Fibroblast of skin of abdomen (primary cell): ENCODE data around the gene HOXD10. TPM values are rescaled to one million over a fixed set of nuclear protein-coding genes. Genes with fewer than 3 reads are reported as not detected.

Source experiments
- DNase-seq: peaks from one replicate; pipeline ENCODE4 v3.0.0-alpha.2; 2013
- polyA plus RNA-seq, 2 experiments: library from polyadenylated mRNA; unstranded; fragments of 120-200 nt; gene quantifications; one replicate each; pipeline ENCODE4 v1.2.1, GENCODE V29; 2013; ENCODE audit not compliant: insufficient read length in 2 of 2

HOXD10 gene
- polyA plus RNA-seq (2013, experiment 1 of 2; ENCODE audit: insufficient read length), result 1.2 TPM
- 0.97 TPM for polyA plus RNA-seq (2013, experiment 2 of 2; ENCODE audit: insufficient read length)

GRCh38 chr2:176115883-176116813, at the start of gene HOXD10:
Gene HOXD10 (plus strand): TSS chr2:176116778. CDS start chr2:176116834, 56 bp downstream.
- DNase-seq, result peak; percentile 79

GRCh38 chr2:176067589-176068418, 48.8 kb upstream of the HOXD10 start:
- DNase-seq, result no peak

DNA sequence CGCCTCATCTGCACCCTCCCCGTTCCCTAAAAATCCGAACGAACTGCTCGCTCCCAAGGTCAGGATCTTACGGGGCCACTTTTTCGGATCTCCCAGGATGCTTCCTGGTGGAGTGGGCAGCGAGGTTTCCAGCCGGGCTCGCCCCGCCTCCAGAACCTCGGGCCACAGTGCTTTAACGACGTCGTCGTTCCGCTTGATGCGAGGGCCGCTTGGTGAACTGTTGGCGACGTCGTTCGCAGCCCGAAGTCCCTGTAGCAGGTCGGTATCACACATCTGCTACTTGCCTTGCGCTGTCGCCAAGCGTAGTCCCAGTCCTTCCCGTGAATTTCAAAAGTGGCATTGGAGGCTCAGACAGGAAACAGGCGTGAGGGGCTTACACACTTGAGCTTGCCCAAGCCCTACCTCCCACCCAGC, 48.2 kb upstream of the HOXD10 start:
- DNase-seq, result no peak

GRCh38 chr2:176071330-176072291, 45.0 kb upstream of the HOXD10 start:
- DNase-seq, result no peak

DNA sequence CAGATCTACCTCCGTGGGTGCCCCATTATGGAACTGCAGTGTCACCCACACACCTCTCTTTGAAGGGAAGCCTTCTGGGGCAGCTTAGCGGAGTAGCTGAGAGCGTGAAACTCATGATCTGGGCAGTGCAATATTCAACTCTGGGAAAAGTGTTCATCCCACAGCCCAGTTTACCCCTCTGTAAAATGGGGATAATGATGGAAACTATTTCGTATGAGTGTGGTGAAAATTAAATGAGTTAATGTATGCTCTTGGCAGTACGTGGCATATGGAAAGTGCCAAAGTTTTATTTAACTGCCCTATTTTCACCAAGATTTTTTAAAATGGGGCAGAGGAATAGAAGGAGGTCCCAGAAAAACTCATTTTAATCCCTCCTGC, 44.3 kb upstream of the HOXD10 start:
- no peak for DNase-seq

GRCh38 chr2:176072951-176073904, 43.4 kb upstream of the HOXD10 start:
- DNase-seq, result no peak

GRCh38 chr2:176074919-176075425, 41.6 kb upstream of the HOXD10 start:
- no peak for DNase-seq

- DNase-seq, result no peak
Observed at GRCh38 chr2:176075481-176075880, 41.1 kb upstream of the HOXD10 start.

DNA sequence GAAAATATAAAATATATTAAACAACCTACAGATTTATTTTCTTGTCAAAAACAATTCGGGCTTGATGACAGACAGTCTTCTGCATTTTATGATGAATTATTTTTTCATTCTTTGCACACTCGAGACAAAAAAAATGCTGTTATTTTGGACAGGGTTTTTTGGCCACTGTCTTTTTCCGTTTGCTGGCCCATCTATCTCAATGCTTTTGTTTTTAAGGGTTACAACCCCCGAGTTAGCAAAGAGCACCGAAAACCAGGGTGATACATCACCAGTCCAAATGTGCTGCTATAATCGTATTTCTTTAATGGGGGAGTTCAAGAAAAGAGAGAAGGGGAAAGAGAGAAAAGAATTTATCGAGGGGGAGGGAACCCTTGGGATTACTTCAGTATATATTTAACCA, 40.5 kb upstream of the HOXD10 start:
- no peak for DNase-seq

DNA sequence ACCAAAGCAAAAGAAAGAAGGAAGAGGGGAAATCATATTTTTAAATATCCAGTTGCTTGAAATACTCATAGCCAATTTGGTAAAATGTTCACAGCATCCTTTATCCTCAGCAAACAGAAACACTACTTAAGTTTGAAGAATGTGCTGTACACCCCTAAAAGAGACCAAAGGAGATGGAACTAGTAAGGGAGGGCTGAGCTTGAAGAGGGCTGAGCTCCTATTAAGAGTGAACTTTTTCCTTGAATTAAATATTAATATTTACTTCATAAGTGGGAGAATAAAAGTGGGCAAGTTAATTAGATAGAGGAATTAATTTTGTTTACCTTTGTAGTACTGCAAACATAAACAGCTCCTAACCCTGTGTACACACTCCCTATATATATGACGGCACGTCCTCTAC, 39.8 kb upstream of the HOXD10 start:
- no peak for DNase-seq

GRCh38 chr2:176078541-176079284, 37.9 kb upstream of the HOXD10 start:
- no peak for DNase-seq

- no peak for DNase-seq
Observed at GRCh38 chr2:176079285-176079830, 37.2 kb upstream of the HOXD10 start.

GRCh38 chr2:176079831-176080539, 36.6 kb upstream of the HOXD10 start:
- DNase-seq, result peak; percentile 45

DNA sequence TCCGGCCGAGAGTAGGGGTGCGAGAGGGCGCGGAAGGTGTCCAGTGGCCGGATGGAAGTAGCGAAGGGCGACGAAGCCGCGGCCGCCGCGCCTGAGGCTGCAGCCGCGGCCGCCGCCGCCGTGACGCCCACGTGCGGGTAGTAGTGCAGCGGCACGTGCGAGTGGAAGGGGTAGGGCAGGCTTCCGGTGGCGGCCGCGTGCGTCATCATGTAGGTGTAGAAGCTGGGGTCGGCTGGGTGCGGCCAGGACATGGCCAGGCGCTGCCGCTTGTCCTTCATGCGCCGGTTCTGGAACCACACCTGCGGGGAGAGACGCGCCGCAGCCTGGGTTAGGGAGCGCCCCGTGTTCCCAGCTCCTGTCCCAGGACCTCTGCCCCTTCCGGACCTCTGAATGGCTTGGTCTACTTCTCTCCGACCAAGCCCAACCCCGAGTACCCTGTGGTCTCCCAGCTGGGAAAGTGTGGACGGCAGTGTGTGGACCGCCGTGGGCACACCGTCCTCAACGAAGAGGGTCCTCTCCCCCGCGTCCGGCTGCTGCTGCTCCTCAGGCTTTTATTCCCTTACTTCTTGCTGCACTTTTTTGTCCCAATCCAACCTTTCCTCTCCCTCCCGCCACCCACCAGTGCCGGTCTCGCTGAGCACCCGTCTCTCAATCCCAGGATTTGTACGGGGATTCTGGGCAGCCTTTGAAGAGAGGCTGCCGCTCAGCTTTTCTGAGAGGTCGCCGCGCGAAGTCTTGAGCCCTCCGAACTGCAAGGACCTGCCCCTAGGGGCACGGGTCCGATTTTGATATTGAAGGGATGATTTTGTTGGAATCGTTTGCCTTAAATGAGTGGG, 35.8 kb upstream of the HOXD10 start:
- DNase-seq, result no peak

- DNase-seq, result no peak
Observed at GRCh38 chr2:176081376-176081836, 35.2 kb upstream of the HOXD10 start.

- no peak for DNase-seq
Observed at GRCh38 chr2:176081837-176082524, 34.6 kb upstream of the HOXD10 start.

GRCh38 chr2:176082525-176082823, 34.1 kb upstream of the HOXD10 start:
- no peak for DNase-seq
